ENCODE results near the gene LYPD4. TPM values are rescaled to one million over a fixed set of nuclear protein-coding genes. Genes with fewer than 3 reads are reported as not detected.
A peak's percentile ranks its signal among the peaks of the same experiment; 100 is the strongest.

LYPD4 gene
- total RNA-seq, 1 experiment from 2014 or later = not detected

GRCh38 chr19:41862445-41862986 is 18.0 kb upstream of the LYPD4 start:
- H3K27me3 ChIP-seq = 0 out of 2 replicates have a peak, but pooled peaks cover 2% of the 10 kb centered on the region
- no peak for DNase-seq
- H3K4me3 ChIP-seq = peak overlapping the region; percentile 100
- H3K36me3 ChIP-seq = peaks cover 73% of the 10 kb centered on the region
- no peaks in the 10 kb centered on the region for H3K9me3 ChIP-seq

DNA sequence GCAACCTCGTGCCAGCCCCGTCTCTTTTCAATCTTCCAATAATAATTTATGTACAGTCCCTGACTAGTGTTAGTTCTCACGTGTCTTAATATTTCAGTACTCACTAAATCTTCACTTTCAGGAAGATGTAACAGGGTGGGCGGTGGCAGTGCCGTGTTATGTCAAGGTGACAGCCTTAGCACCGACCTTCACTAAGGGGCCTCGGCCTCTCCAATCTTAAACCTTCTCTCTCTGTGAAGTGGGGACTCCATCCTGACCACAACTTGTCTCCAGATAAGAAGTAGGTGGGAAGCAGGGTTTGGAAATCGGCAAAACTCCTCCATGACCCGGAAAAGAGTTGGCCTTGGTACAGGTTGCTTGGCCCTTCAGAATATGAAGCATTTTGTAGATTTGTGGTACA is 17.4 kb upstream of the LYPD4 start:
- 0 out of 2 replicates have a peak, but pooled peaks cover 2% of the 10 kb centered on the region for H3K27me3 ChIP-seq
- H3K4me3 ChIP-seq = peak overlapping the region; percentile 100
- peaks cover 66% of the 10 kb centered on the region for H3K36me3 ChIP-seq
- no peaks in the 10 kb centered on the region for H3K9me3 ChIP-seq
- DNase-seq = no peak

GRCh38 chr19:41861116-41861768 is 16.8 kb upstream of the LYPD4 start:
- DNase-seq = no peak
- 0 out of 2 replicates have a peak, but pooled peaks cover 4% of the 10 kb centered on the region for H3K27me3 ChIP-seq
- no peaks in the 10 kb centered on the region for H3K9me3 ChIP-seq
- H3K36me3 ChIP-seq = peaks cover 60% of the 10 kb centered on the region
- H3K4me3 ChIP-seq = peak overlapping the region; percentile 100

GRCh38 chr19:41860419-41861115 is 16.1 kb upstream of the LYPD4 start:
- no peak for DNase-seq
- peaks cover 4% of the 10 kb centered on the region; the same call in 1 of the 2 replicates for H3K27me3 ChIP-seq
- H3K9me3 ChIP-seq = no peaks in the 10 kb centered on the region
- peak overlapping the region; percentile 100 for H3K4me3 ChIP-seq
- H3K36me3 ChIP-seq = peaks cover 53% of the 10 kb centered on the region

- no peaks in the 10 kb centered on the region for H3K9me3 ChIP-seq
- H3K27me3 ChIP-seq = peaks cover 8% of the 10 kb centered on the region
- peak within 1 kb of the TSS; percentile 100 for H3K4me3 ChIP-seq
- H3K36me3 ChIP-seq = peaks cover 46% of the 10 kb centered on the region
- peak; percentile 97 for DNase-seq
Observed at GRCh38 chr19:41859618-41860418, 15.3 kb upstream of the LYPD4 start, which contains the start of gene RPS19. TSS of gene RPS19 (plus strand) at chr19:41860255. CDS start at chr19:41860775, 520 bp downstream.

GRCh38 chr19:41859213-41859617 is 14.7 kb upstream of the LYPD4 start:
- DNase-seq = no peak
- Histone ChIP-seq H3K9me3 (no peaks in the 10 kb centered on the region), H3K36me3 (peaks cover 40% of the 10 kb centered on the region), H3K27me3 (peaks cover 14% of the 10 kb centered on the region), H3K4me3 (peak overlapping the region; percentile 100)

DNA sequence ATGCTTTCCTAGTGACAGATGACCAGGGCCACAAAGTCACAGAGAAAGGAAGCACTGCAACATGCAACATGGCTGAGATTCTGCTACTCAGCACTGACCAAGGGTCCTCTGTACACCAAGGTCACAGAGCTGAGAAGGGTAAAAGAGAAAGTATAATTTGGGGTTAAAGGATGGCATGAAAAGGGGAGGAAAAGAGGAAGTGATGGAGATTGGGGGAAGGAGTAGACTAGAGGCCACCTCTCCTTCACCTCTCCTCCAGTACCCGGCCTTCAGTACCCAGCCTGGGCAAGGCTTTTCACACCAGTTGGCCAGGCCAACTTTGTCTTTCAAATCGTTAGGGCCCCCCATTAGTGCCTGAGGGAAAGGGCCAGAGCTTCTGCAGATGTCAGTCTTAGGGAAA is 9.3 kb upstream of the LYPD4 start:
- Histone ChIP-seq H3K27me3 (peaks cover 44% of the 10 kb centered on the region), H3K4me3 (no peak overlapping the region), H3K36me3 (no peaks in the 10 kb centered on the region), H3K9me3 (no peaks in the 10 kb centered on the region)
- no peak for DNase-seq

DNA sequence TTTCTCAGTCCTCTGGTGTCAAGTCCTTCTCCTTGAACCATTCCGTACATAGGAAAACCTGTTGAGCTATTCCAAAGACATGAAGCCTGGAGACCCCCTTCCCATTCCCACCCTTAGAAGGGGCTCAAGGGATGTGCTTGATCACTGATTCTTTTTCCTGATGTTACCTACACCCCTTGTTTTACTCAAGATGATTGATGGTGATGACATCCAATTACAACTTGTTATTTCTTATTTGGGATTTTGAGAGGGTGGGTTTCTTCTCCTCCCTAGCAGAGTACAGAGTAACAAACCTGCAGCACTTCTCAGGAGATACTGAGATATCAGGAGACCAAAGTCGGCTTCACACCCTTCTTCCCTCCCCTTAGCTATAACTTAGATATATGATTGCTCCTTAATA is 8.9 kb upstream of the LYPD4 start:
- no peaks in the 10 kb centered on the region for H3K36me3 ChIP-seq
- H3K27me3 ChIP-seq = peaks cover 44% of the 10 kb centered on the region
- no peaks in the 10 kb centered on the region for H3K9me3 ChIP-seq

DNA sequence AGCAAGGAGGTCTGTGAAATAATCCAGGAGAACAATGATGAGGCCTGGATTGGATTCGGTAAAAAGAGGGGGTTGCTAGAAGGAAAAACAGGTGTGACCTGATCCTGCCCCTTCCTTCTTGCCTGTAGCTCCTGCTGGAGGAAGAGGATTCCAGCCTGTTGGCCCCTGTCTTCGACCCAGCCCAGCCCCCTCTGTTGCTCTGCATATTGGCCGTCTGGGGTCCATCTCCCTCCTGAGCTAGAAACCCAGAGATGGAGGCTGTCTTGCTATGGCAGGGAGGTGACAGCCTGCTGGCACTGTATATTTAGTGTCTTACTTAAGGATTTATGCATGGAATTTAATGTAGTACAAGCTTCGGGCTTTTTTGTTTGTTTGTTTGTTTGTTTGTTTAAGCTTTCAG is 7.0 kb upstream of the LYPD4 start:
- H3K36me3 ChIP-seq = no peaks in the 10 kb centered on the region
- no peaks in the 10 kb centered on the region for H3K9me3 ChIP-seq
- H3K27me3 ChIP-seq = peaks cover 45% of the 10 kb centered on the region
- H3K4me3 ChIP-seq = no peak overlapping the region
- DNase-seq = no peak

More for the DNA sequence above, 8.9 kb upstream of the LYPD4 start:
- no peak overlapping the region for H3K4me3 ChIP-seq
- DNase-seq = no peak

GRCh38 chr19:41850381-41850780 is 5.9 kb upstream of the LYPD4 start:
- no peak overlapping the region for H3K4me3 ChIP-seq
- no peak for DNase-seq
- H3K36me3 ChIP-seq = no peaks in the 10 kb centered on the region
- peaks cover 48% of the 10 kb centered on the region for H3K27me3 ChIP-seq
- no peaks in the 10 kb centered on the region for H3K9me3 ChIP-seq

DNA sequence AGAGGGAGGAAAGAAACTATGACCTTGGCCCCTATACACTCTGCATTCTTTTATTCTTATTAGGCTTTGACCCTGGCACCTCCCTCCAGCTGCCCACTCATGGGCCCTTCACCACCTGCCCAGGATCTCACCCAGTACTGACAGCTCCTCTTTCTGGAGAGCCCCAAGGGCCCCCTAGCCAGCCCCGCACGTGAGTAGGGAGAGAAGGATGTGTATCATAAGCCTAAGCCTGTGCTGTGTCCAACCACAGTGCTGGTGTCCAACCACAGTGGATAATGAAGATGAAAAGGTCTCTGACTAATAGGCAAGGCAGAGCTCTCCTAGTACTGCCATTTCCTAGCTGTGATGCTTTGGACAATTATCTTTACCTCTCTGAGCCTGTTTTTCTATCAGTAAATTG is 4.6 kb upstream of the LYPD4 start:
- H3K27me3 ChIP-seq = peaks cover 37% of the 10 kb centered on the region
- no peak for DNase-seq
- no peaks in the 10 kb centered on the region for H3K36me3 ChIP-seq

DNA sequence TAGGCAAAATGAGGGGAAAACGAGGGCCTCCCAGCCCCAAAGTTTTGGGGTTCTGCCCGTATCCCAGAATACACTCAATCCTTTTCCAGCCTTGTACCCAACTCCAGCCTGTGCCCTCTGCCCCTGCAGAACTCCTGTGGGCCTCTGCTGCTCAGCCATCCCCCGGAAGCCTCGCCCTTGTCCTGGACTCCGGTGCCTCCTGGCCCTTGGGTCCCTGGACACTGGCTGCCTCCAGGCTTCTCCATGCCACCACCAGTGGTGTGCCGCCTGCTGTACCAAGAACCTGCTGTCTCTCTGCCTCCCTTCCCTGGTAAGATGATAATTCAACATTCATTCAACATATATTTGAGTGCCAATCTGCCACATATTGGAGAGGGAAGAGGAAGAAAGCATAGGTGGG is 4.2 kb upstream of the LYPD4 start:
- no peak for DNase-seq
- Histone ChIP-seq H3K36me3 (no peaks in the 10 kb centered on the region), H3K4me3 (no peak overlapping the region), H3K27me3 (peaks cover 34% of the 10 kb centered on the region), H3K9me3 (no peaks in the 10 kb centered on the region)

More for the DNA sequence above, 4.6 kb upstream of the LYPD4 start:
- Histone ChIP-seq H3K4me3 (no peak overlapping the region), H3K9me3 (no peaks in the 10 kb centered on the region)

GRCh38 chr19:41847351-41848105 is 3.0 kb upstream of the LYPD4 start:
- H3K27me3 ChIP-seq = peaks cover 24% of the 10 kb centered on the region
- H3K9me3 ChIP-seq = no peaks in the 10 kb centered on the region
- DNase-seq = no peak
- no peak overlapping the region for H3K4me3 ChIP-seq
- no peaks in the 10 kb centered on the region for H3K36me3 ChIP-seq

GRCh38 chr19:41845051-41845590 is 638 bp upstream of the LYPD4 start:
- Histone ChIP-seq H3K9me3 (no peaks in the 10 kb centered on the region; the same call in 1 of the 2 replicates), H3K4me3 (no peak overlapping the region), H3K36me3 (no peaks in the 10 kb centered on the region), H3K27me3 (peaks cover 21% of the 10 kb centered on the region)
- DNase-seq = no peak

DNA sequence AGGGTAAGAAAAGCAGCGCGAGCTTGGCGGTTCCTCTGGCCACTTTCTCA is 343 bp upstream of the LYPD4 start, which contains the start of gene DMRTC2:
Gene DMRTC2, plus strand, starts transcription at position 42 of the 50 bp plus-strand sequence. CDS start 2,387 bp downstream, outside the sequence.
- no peak for DNase-seq
- Histone ChIP-seq H3K27me3 (peaks cover 24% of the 10 kb centered on the region), H3K4me3 (no peak within 1 kb of the TSS), H3K36me3 (no peaks in the 10 kb centered on the region), H3K9me3 (no peaks in the 10 kb centered on the region; the same call in 1 of the 2 replicates)

DNA sequence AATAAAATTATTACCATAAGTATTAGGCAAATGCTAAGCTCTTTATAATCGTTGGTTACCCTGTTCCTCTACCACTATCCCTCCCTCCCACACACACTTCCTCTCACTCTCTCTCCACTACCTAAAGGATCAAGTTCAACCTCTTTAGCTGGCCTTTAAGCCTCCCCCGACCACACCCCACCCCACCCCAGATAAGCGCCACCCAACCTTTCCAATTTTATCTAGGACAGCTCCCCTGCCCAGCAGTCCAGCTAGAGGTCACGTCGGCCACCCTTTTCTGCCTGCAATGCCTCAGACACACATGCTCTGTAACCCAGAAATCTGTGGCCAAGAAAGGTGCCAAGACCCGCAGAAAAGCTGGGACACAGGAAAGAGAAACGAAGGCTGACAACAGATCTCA is 1.1 kb downstream of the LYPD4 start:
- no peak for DNase-seq
- H3K9me3 ChIP-seq = no peaks in the 10 kb centered on the region; the same call in 1 of the 2 replicates
- H3K27me3 ChIP-seq = peaks cover 35% of the 10 kb centered on the region
- no peaks in the 10 kb centered on the region for H3K36me3 ChIP-seq
- H3K4me3 ChIP-seq = no peak overlapping the region
